Measurements from ENCODE around the gene EYA4. TPM values are rescaled to one million over a fixed set of nuclear protein-coding genes. Genes with fewer than 3 reads are reported as not detected.

Gene EYA4
- total RNA-seq, 4 donors from 2014 or later, result 1.4 to 3.1 (median 1.6) TPM

- no CpG with 5 or more reads among the region's 2 CpGs for WGBS, 2 donors (ENCODE audit: low coverage in 1 of 2)
- no peak for TF ChIP-seq POLR2AphosphoS5 (IDR thresholded peaks at IDR 0.05)
- TF ChIP-seq POLR2A (IDR thresholded peaks at IDR 0.05), result no peak
- TF ChIP-seq EP300 (IDR thresholded peaks at IDR 0.05), result no peak
- no peak for ATAC-seq
These were observed 246.0 kb downstream of the EYA4 start for GRCh38 chr6:133487174-133487573.

GRCh38 chr6:133495205-133495903, 254.2 kb downstream of the EYA4 start:
- Histone ChIP-seq H3K4me1 (no peaks in the 10 kb centered on the region), H3K27ac (no peak overlapping the region), H3K4me3 (no peak overlapping the region), H3K9me3 (no peaks in the 10 kb centered on the region), H3K27me3 (no peaks in the 10 kb centered on the region), H3K36me3 (no peaks in the 10 kb centered on the region)
- WGBS, 2 donors (ENCODE audit: low coverage in 1 of 2), result 100% methylated on average over 1 of the region's 1 CpG
- TF ChIP-seq POLR2AphosphoS5 (IDR thresholded peaks at IDR 0.05) (no peak), POLR2A (IDR thresholded peaks at IDR 0.05) (no peak), EP300 (IDR thresholded peaks at IDR 0.05) (no peak)
- no peak for ATAC-seq

More at GRCh38 chr6:133487174-133487573, 246.0 kb downstream of the EYA4 start:
- Histone ChIP-seq H3K4me1 (no peaks in the 10 kb centered on the region), H3K4me3 (no peak overlapping the region), H3K27me3 (no peaks in the 10 kb centered on the region), H3K36me3 (no peaks in the 10 kb centered on the region), H3K9me3 (no peaks in the 10 kb centered on the region), H3K27ac (no peak overlapping the region)

- Histone ChIP-seq H3K9me3 (no peaks in the 10 kb centered on the region), H3K36me3 (no peaks in the 10 kb centered on the region), H3K4me3 (no peak overlapping the region), H3K4me1 (peaks cover 0 to 20% (median 3%) of the 10 kb centered on the region in 3 donors), H3K27me3 (no peaks in the 10 kb centered on the region), H3K27ac (no peak overlapping the region)
- ATAC-seq, result no peak
- WGBS, 2 donors (ENCODE audit: low coverage in 1 of 2), result 65 to 92% methylated on average over 3 of the region's 3 CpGs
- TF ChIP-seq CTCF (IDR thresholded peaks at IDR 0.05) (no peak), EP300 (IDR thresholded peaks at IDR 0.05) (no peak), POLR2A (IDR thresholded peaks at IDR 0.05) (no peak), POLR2AphosphoS5 (IDR thresholded peaks at IDR 0.05) (no peak)
These were observed 258.5 kb downstream of the EYA4 start for GRCh38 chr6:133499662-133500061.

- WGBS, 2 donors (ENCODE audit: low coverage in 1 of 2), result 34 to 45% methylated on average over 4 of the region's 4 CpGs
- H3K27ac ChIP-seq, result peak overlapping the region in 1 of 4 donors; percentile 64
- TF ChIP-seq POLR2A (IDR thresholded peaks at IDR 0.05) (no peak), EP300 (IDR thresholded peaks at IDR 0.05) (no peak)
- no peak for ATAC-seq
- H3K9me3 ChIP-seq, result no peaks in the 10 kb centered on the region
- no peaks in the 10 kb centered on the region for H3K27me3 ChIP-seq
- H3K4me1 ChIP-seq, result peaks cover 0 to 20% (median 3%) of the 10 kb centered on the region in 3 donors
- H3K4me3 ChIP-seq, result no peak overlapping the region
- H3K36me3 ChIP-seq, result no peaks in the 10 kb centered on the region
These were observed 260.6 kb downstream of the EYA4 start for GRCh38 chr6:133501675-133502270.

- WGBS, 2 donors (ENCODE audit: low coverage in 1 of 2), result 0 to 49% methylated on average over 1 to 2 of the region's 2 CpGs
- Histone ChIP-seq H3K36me3 (no peaks in the 10 kb centered on the region), H3K9me3 (no peaks in the 10 kb centered on the region), H3K27me3 (no peaks in the 10 kb centered on the region), H3K4me3 (no peak overlapping the region), H3K4me1 (peaks cover 0 to 20% (median 3%) of the 10 kb centered on the region in 3 donors), H3K27ac (peak overlapping the region in 3 of 4 donors; percentile 50 to 64 (median 58))
- no peak for TF ChIP-seq CTCF (IDR thresholded peaks at IDR 0.05)
- TF ChIP-seq POLR2AphosphoS5 (IDR thresholded peaks at IDR 0.05), result peak; percentile 61
- peak; percentile 85 for ATAC-seq
These were observed 261.5 kb downstream of the EYA4 start for GRCh38 chr6:133502441-133503335.

DNA sequence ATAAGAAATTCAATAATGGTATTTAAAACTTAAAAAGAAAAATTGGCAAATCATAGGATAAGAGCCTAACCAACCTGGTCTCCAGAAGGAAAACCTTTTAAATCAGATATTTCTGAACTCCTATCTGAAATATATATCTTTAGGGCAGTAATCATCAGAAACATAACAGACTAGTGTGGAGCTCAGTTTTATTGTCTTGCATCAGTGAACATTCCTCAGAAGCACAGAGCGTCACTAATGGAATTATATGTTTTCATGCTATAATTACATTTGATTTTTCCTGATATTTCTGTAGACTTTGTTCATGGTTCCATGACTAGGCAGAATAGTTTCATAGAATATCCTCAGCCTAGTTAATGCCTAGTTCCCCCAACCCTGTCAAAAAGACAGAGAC, 262.2 kb downstream of the EYA4 start:
- H3K27ac ChIP-seq, result no peak overlapping the region
- TF ChIP-seq POLR2A (IDR thresholded peaks at IDR 0.05) (no peak), POLR2AphosphoS5 (IDR thresholded peaks at IDR 0.05) (no peak), CTCF (IDR thresholded peaks at IDR 0.05) (no peak), EP300 (IDR thresholded peaks at IDR 0.05) (no peak)
- H3K36me3 ChIP-seq, result no peaks in the 10 kb centered on the region
- no peak overlapping the region for H3K4me3 ChIP-seq
- H3K4me1 ChIP-seq, result peaks cover 0 to 20% (median 3%) of the 10 kb centered on the region in 3 donors
- no peaks in the 10 kb centered on the region for H3K27me3 ChIP-seq
- WGBS, 2 donors (ENCODE audit: low coverage in 1 of 2), result 92 to 100% methylated on average over 1 of the region's 1 CpG
- ATAC-seq, result no peak
- H3K9me3 ChIP-seq, result no peaks in the 10 kb centered on the region
